Liver (tissue), 5 donors: Measurements from ENCODE around the gene TSSC4. TPM values are rescaled to one million over a fixed set of nuclear protein-coding genes. Genes with fewer than 3 reads are reported as not detected.

Experiments
- polyA plus RNA-seq, 2 donors: library from polyadenylated mRNA; stranded (reverse) in 1 of 2; unstranded in 1 of 2; fragments of 200-250 nt in 1 of 2; fragments of >200 nt in 1 of 2; fragmentation: Nextera tagmentation in 1 of 2; extraction: Ambion mirVana in 1 of 2; gene quantifications; one replicate each; pipeline versions ENCODE4 v1.2.1 to v1.2.3, GENCODE V29; 2013 to 2015
- small RNA-seq: library from RNA; depleted of rRNA; stranded (forward); fragments of <200 nt; gene quantifications from one replicate; pipeline ENCODE3, GENCODE V24; 2014
- total RNA-seq, 2 donors: library from RNA; depleted of rRNA; stranded (reverse); fragments of >200 nt; gene quantifications; one replicate each; pipeline ENCODE4 v1.2.3, GENCODE V29; 2014
- donor health status: healthy.
- donor health status: healthy.
- donor health status: healthy.

The TSSC4 gene
- total and polyA plus RNA-seq, 4 donors: 15.8 to 19.1 (median 17.6) TPM

Small RNA genes within 50 kb of the gene (small RNA-seq; reads per million reads assigned to genes)
- not detected for gene RF00019

Other genes with a start within 250 kb of the TSSC4 start
- gene INS, start 239.5 kb upstream of the TSSC4 start, total RNA-seq: under 1 TPM in 1 of 2 donors, not detected in 1; 0.37 TPM
- under 1 TPM in 1 of 2 donors, not detected in 1; 0.16 TPM for gene INS, start 239.5 kb upstream of the TSSC4 start, polyA plus RNA-seq
- gene TH, start 228.9 kb upstream of the TSSC4 start, total RNA-seq: not detected
- gene TH, start 228.9 kb upstream of the TSSC4 start, polyA plus RNA-seq: under 1 TPM; 0.13 to 0.24 TPM
- gene ASCL2, start 130.2 kb upstream of the TSSC4 start, total RNA-seq: under 1 TPM; 0.17 to 0.47 TPM
- gene ASCL2, start 130.2 kb upstream of the TSSC4 start, polyA plus RNA-seq: under 1 TPM; 0.29 to 0.36 TPM
- gene C11orf21, start 98.8 kb upstream of the TSSC4 start, total RNA-seq: 10 to 100 TPM in 1 of 2 donors, under 1 TPM in 1; 0.67 to 16.2 TPM
- under 1 TPM; 0.14 to 0.22 TPM for gene C11orf21, start 98.8 kb upstream of the TSSC4 start, polyA plus RNA-seq
- gene TSPAN32, start 98.7 kb upstream of the TSSC4 start, total RNA-seq: 10 to 100 TPM in 1 of 2 donors, under 1 TPM in 1; 0.25 to 71.4 TPM
- under 1 TPM; 0.32 to 0.57 TPM for gene TSPAN32, start 98.7 kb upstream of the TSSC4 start, polyA plus RNA-seq
- gene CD81, start 23.4 kb upstream of the TSSC4 start, total RNA-seq: 100 to 1,000 TPM in 1 of 2 donors, 10 to 100 TPM in 1; 76.9 to 190 TPM
- gene CD81, start 23.4 kb upstream of the TSSC4 start, polyA plus RNA-seq: 100 to 1,000 TPM; 139 to 712 TPM
- gene TRPM5, start 43.8 kb downstream of the TSSC4 start, total RNA-seq: under 1 TPM in 1 of 2 donors, not detected in 1; 0.05 TPM
- gene TRPM5, start 43.8 kb downstream of the TSSC4 start, polyA plus RNA-seq: not detected
- gene KCNQ1, start 44.3 kb downstream of the TSSC4 start, total RNA-seq: 1 to 10 TPM; 1.3 to 2.2 TPM
- gene KCNQ1, start 44.3 kb downstream of the TSSC4 start, polyA plus RNA-seq: 1 to 10 TPM in 1 of 2 donors, under 1 TPM in 1; 0.31 to 1.7 TPM